Iris pigment epithelial cell (primary cell): ENCODE results near the gene PRR12.

Experiments
- DNase-seq: peaks from one replicate; pipeline ENCODE4 v3.0.0-alpha.2; 2011; ENCODE audit warnings: low read depth

The PRR12 gene, protein sequence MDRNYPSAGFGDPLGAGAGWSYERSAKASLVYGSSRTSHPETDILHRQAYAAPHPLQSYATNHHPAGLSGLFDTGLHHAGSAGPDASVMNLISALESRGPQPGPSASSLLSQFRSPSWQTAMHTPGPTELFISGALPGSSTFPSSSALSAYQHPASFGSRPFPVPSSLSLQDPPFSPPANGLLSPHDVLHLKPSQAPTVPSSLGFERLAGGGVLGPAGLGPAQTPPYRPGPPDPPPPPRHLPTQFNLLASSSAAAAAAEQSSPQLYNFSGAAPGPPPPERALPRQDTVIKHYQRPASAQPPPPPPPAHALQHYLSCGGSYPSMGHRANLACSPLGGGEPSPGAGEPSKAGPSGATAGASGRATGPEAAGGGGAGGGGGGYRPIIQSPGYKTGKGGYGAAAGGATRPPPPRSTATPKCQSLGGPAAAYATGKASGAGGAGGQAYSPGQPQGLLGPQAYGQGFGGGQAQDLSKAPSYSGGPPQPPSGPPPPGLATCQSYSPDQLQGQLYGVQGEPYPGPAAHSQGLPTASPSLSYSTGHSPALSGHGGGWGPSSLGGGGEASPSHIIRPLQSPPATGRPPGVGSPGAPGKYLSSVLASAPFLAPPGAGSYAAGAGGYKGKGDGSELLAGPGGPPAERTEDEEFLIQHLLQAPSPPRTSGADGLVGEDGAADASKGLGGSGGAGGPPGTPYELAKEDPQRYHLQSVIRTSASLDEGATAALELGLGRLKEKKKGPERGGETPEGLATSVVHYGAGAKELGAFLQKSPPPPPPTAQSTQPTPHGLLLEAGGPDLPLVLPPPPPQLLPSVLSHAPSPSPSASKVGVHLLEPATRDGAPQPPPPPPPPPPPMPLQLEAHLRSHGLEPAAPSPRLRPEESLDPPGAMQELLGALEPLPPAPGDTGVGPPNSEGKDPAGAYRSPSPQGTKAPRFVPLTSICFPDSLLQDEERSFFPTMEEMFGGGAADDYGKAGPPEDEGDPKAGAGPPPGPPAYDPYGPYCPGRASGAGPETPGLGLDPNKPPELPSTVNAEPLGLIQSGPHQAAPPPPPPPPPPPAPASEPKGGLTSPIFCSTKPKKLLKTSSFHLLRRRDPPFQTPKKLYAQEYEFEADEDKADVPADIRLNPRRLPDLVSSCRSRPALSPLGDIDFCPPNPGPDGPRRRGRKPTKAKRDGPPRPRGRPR (N-terminal part only)

DNA sequence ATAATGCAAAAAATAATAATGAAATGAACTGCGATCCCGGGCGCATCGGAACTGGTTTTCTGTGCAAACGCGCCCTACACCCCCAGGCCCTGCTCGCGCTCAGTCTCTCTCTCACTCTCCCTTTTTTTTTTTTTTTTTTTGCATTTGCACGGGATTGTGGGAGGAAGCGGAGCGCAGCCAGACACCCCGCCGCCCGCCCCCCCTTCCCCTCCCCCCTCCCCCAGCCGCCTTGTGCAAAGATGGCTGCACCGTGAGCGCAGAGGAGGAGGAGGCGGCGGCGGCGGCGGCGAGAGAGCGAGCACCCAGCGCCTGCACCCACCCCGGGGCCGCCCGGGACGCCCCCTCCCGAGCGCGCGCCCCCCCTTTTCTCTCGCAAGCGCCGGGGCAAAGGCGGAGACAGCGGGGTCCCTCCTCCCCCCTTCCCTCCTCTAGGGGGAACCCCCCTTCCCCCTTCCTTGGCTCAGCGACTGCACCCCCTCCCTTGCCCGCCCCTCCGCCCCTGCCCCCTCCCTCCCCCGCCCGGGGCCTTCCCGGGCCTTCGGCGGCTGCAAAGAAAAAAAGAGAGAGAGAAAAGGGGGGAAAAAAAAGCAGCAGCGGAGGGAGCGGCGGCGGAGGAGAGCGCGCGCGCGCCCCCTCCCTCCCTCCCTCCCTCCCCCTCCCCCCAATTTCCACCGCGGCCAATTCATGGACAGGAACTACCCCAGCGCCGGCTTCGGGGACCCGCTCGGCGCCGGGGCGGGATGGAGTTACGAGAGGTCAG lies at the start of gene PRR12:
Gene PRR12, plus strand, starts transcription at position 212 of the 760 bp plus-strand sequence. Its CDS starts 473 bp downstream, at position 685.
- peak; percentile 63 for DNase-seq

DNA sequence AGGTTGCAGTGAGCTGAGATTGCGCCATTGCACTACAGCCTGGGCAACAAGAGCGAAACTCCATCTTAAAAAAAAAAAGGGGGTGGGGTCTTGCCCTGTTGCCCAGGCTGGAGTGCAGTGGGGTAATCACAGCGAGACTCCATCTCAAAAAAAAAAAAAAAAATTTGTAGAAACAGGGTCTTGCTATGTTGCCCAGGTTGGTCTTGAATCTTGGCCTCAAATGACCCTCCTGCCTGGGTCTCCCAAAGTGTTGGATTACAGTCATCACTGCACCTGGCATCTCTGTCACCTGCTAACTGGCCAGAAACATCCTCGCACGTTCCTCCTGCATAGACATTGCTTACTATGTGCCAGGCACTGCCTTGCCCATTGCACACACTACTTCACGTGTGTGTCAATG lies 49.1 kb upstream of the PRR12 start:
- DNase-seq = no peak

DNA sequence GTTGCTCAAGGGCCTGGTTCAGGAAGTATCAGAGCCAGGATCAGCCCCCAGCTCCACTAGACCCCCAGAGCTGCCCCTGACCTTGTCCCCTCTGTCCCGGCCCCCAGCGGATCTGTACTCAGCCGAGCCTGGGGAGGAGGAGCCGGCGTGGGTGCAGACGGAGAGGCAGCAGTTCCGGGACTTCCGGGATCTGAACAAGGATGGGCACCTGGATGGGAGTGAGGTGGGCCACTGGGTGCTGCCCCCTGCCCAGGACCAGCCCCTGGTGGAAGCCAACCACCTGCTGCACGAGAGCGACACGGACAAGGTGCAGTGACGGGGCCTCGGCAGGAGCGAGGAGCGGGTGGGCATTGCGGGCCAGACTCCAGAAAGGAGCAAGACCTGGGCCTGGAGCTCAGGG lies 48.5 kb upstream of the PRR12 start:
- no peak for DNase-seq

- no peak for DNase-seq
Observed at GRCh38 chr19:49543032-49543431, 48.0 kb upstream of the PRR12 start.

DNA sequence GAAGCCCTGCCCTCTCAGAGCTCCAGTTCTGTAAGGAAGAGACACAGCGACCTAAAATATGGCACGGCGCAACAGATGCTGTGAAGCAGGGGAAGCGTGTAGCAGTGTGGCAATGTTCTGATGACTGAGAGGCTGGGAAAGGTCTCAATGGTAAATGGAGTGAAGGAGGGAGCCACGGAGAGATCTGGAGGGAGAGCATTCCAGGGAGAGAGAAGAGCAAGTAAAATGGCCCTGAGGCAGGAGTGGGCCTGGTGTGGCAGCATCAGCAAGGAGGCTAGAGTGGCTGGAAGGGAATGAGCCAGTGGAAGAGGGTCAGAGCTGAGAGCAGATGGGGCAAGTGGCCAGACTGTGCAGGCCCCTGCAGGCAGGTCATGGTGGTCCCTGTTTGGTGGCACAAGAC lies 46.8 kb upstream of the PRR12 start:
- DNase-seq = no peak

DNA sequence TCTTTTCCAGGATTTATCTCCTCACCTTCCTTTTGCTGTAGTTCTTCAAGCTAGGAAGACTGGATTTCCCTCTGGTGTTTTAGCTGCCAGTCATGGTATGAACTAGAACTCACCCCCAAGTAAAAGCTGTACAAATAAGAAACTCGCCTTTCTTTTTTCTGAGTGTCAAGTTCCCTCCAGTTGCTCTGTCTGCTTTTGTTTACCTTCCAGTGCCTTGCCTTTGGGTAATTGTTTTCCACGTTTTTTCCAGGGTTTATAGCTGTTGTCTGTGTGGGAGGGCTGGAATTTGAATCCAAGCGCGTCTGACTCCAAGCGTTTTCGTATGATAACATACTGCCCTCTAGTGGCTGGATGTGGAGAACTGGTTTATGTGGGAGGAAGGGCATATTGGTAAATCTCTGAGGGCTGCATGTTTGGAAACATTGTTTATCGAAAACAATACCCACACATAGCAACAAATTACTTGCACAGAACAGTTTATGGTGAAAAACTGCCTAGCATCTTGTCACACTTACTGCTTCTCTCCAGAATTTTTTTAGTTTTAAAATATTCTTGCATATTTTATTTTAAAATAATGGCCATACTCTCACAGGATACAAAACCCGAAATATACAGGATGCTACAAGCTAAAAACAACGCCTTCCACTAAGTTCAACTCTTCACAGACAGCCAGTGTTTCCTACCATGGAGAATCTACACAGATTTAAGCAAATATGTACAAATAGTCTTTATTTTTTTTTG lies 44.0 kb upstream of the PRR12 start:
- DNase-seq = peak; percentile 87

- DNase-seq = no peak
Observed at GRCh38 chr19:49549045-49549444, 41.9 kb upstream of the PRR12 start.

- no peak for DNase-seq
Observed at GRCh38 chr19:49551531-49551930, 39.5 kb upstream of the PRR12 start.

GRCh38 chr19:49552749-49553148 lies 38.2 kb upstream of the PRR12 start:
- DNase-seq = no peak

GRCh38 chr19:49553451-49554271 lies 37.3 kb upstream of the PRR12 start:
- peak; percentile 83 for DNase-seq

GRCh38 chr19:49554701-49555181 lies 36.2 kb upstream of the PRR12 start:
- no peak for DNase-seq

DNA sequence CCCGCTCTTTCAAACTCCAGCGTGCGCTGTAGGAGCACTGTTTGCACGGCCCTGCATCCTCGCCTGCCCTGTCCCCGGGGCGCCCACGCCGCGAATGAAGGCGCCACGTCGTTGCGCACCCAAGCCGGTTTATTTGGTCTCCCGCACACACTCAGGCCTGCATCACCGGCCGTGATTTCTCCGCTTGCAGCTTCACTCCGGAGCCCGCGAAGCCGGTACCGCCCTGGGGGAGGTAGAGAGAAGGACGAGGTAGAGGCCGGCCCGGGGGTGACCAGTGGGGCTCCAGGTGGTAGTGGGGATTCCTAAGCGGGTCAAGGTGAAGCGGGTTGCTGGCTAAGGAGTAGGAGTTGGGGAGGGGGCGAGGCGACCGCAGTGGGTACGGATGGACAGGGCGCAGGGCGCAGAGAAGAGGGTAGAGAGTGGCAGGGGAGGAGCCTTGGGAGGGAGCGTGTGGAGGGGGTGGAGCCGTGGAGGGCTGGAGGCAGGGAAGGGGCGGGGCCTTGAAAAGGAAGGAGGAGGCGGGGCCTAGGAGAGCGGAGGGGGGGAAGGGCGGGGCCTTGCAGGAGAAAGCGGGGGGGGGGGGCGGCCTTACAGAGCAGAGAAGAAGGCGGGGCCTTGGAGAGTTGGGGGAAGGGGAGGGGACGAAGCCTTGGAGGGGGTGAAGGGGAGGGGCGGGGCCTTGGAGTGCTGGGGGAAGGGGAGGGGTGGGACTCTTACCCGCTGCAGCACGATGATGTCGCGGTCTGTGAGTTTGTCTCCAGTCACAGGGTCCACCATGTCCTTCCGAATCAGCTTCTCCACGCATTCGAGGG lies 35.2 kb upstream of the PRR12 start:
- DNase-seq = peak; percentile 51

DNA sequence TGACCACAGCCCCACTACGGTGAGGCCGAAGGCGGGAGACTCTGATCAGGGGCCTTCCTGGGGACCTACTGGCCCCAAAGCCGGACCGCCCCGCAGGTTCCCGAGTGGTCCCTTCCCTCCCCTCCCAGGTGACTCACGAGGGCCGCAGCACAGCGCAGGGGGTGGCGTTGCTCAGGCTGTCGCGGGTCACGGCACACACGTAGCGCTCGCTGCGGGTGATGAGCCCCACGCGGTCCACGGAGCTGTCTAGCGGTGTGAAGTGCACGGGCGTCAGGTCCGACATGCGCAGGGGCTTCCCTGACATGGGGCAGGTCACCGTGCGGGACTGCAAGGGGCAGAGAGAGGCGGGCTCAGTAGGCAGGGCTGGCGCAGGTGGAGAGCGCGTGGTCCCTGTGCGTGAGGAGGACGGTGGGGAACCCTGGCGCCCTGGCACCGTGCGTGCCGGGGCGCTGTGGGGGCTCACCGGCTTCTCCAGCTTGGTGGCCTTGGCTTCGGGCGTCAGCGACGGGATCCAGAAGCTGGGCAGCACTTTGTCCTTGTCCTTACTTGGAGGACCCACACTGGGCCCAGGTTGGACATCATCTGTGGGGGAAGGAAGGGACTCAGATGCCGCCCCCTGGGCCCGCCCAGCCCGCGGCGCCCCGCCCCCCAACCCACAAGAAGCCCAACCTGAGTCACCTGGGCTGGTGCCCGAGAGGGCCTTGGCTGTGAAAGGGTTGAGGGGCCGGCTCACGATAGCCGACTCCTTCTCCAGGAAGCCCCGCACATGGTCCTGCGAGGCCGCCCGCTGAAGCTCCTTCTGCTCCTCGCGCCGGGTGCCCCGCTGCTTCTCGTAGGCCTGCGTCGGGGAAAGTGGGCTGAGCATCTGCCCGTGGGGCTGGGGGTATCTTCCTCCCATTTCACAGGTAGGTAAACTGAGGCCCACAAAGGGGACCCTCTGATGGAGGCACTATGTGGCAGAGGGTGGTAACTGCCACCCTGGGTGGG lies 34.3 kb upstream of the PRR12 start:
- no peak for DNase-seq

GRCh38 chr19:49557641-49558325 lies 33.2 kb upstream of the PRR12 start:
- no peak for DNase-seq

DNA sequence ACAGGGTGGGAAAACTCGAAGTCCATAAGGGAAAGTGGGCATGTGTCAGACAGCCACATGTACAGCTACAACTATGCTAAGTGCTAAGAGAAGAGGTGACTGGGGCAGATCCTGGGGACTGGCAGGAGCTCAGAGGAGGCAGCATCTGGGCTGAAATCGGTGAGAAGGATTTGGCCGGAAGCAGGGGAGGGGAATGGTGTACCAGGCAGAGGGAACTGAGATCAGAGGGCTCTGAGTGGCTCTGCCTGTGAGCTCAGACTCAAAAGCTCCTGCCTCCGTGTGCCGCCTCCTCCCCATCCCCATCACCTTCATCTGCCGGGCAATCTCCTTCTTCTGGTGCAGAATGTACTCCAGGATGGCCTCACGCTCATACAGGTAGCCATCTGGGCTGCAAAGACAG lies 32.4 kb upstream of the PRR12 start:
- no peak for DNase-seq

DNA sequence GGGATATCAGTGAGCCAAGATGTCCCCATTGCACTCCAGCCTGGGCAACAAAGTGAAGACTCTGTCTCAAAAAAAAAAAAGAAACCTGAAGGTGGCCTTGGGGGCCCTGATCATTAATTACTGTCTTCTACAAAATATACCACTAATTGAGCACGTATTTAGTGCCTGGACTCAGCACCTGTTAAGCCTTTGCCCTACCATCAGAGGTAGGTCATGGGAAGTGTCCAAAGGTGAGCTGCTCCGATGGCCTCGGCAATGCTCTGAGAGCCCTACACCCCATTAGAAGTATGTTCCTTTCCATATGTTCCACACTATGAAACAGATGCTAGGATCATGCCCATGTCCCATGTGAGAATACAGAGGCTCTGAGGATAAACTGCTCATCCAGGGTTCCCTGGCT lies 31.5 kb upstream of the PRR12 start:
- no peak for DNase-seq

DNA sequence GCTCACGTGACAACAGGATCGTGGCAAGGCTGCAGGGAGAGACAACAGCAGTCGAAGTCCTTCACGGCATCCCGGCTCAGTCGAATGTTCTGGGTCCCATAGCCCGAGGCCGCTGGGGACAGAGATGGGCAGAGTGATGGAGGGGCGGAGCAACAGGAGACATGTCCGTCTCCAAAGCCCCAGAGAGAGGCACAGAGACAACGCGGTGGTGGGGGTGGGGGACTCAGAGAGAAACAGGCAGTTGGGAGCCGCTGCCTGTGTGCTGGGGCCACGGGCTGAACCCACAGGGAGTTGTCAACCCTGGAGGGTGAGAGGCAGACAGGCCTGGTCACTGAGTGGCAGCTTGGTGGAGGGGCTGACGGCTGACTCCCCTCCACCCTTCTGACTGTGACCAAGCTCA lies 31.1 kb upstream of the PRR12 start:
- DNase-seq = no peak
